MM.1S (cell line): ENCODE data around the gene FGF11.
A peak's percentile ranks its signal among the peaks of the same experiment; 100 is the strongest.

Source experiments
- DNase-seq: peaks from one replicate; pipeline ENCODE4 v3.0.0-alpha.2; 2015
- H2AFZ ChIP-seq: fragments of 300-600 bp; sonication (generic); 2 replicates; pipeline ENCODE4 v1.6.0; 2016; ENCODE audit warnings: antibody characterized with exemption, low read length
- H3F3A ChIP-seq: fragments of 300-600 bp; sonication (generic); 2 replicates; pipeline ENCODE4 v1.6.1; 2016; ENCODE audit warnings: mild to moderate bottlenecking, antibody characterized with exemption, low read length, moderate library complexity, mixed read lengths; ENCODE audit not compliant: insufficient read depth
- H3K27ac ChIP-seq: fragments of 300-600 bp; sonication (generic); 2 replicates; pipeline ENCODE4 v1.5.1; 2016; ENCODE audit warnings: mild to moderate bottlenecking, low read length
- H3K27me3 ChIP-seq: fragments of 300-600 bp; sonication (generic); replicated peaks from 2 replicates; pipeline ENCODE4 v1.6.0; 2016; ENCODE audit warnings: low read length; ENCODE audit not compliant: insufficient read depth
- H3K36me3 ChIP-seq: fragments of 300-600 bp; sonication (generic); replicated peaks from 2 replicates; pipeline ENCODE4 v1.6.1; 2016; ENCODE audit warnings: mild to moderate bottlenecking, low read length, mixed read lengths; ENCODE audit not compliant: insufficient read depth
- H3K4me1 ChIP-seq: fragments of 300-600 bp; sonication (generic); 2 replicates; pipeline ENCODE4 v1.6.1; 2016; ENCODE audit warnings: low read length, mixed read lengths
- H3K4me2 ChIP-seq: fragments of 300-600 bp; sonication (generic); 2 replicates; pipeline ENCODE4 v1.6.0; 2016; ENCODE audit warnings: low read depth, low read length
- H3K4me3 ChIP-seq: fragments of 300-600 bp; sonication (generic); 2 replicates; pipeline ENCODE4 v1.5.1; 2016; ENCODE audit warnings: low read length, mixed read lengths
- H3K79me2 ChIP-seq: fragments of 300-600 bp; sonication (generic); 2 replicates; pipeline ENCODE4 v1.6.1; 2016; ENCODE audit warnings: mixed run types, low read length, mixed read lengths
- H3K9ac ChIP-seq: fragments of 300-600 bp; sonication (generic); 2 replicates; pipeline ENCODE4 v1.6.1; 2016; ENCODE audit warnings: low read length, mixed read lengths
- H3K9me2 ChIP-seq: fragments of 300-600 bp; sonication (generic); replicated peaks from 2 replicates; pipeline ENCODE4 v1.6.1; 2016; ENCODE audit warnings: mild to moderate bottlenecking, low read length, mixed read lengths; ENCODE audit not compliant: insufficient read depth
- H3K9me3 ChIP-seq: fragments of 300-600 bp; sonication (generic); replicated peaks from 2 replicates; pipeline ENCODE4 v1.6.1; 2016; ENCODE audit warnings: mild to moderate bottlenecking, low read length, mixed read lengths; ENCODE audit not compliant: insufficient read depth
- H4K20me1 ChIP-seq: fragments of 300-600 bp; sonication (generic); 2 replicates; pipeline ENCODE4 v1.6.1; 2016; ENCODE audit warnings: mild to moderate bottlenecking, low read length, moderate library complexity, mixed read lengths; ENCODE audit not compliant: insufficient read depth
- CTCF ChIP-seq: fragments of 300-600 bp; sonication (generic); IDR thresholded peaks from 2 replicates; pipeline ENCODE4 v1.5.1; 2016; ENCODE audit warnings: antibody characterized with exemption, low read length, mixed read lengths
- EZH2 ChIP-seq: fragments of 300-600 bp; sonication (generic); optimal IDR thresholded peaks from 2 replicates; pipeline ENCODE3; 2017; ENCODE audit warnings: low read depth, mild to moderate bottlenecking, antibody characterized with exemption, low read length, mixed read lengths
- EZH2phosphoT487 ChIP-seq: fragments of 300-600 bp; sonication (generic); IDR thresholded peaks from 2 replicates; pipeline ENCODE4 v1.6.1; 2018; ENCODE audit warnings: antibody characterized with exemption, low read length

FGF11 gene

GRCh38 chr17:7437369-7437863 lies 1.9 kb upstream of the FGF11 start:
- Histone ChIP-seq H3K27ac (no peak overlapping the region), H3F3A (peaks cover 14% of the 10 kb centered on the region), H3K4me3 (no peak overlapping the region; the same call in 1 of the 2 replicates), H3K9me2 (no peaks in the 10 kb centered on the region), H2AFZ (no peak overlapping the region), H3K9ac (no peak overlapping the region), H3K79me2 (no peaks in the 10 kb centered on the region), H3K4me2 (peak overlapping the region; percentile 72; the same call in 1 of the 2 replicates), H3K9me3 (no peaks in the 10 kb centered on the region), H3K27me3 (peaks cover 45% of the 10 kb centered on the region), H3K36me3 (no peaks in the 10 kb centered on the region), H4K20me1 (no peaks in the 10 kb centered on the region), H3K4me1 (peaks cover 10% of the 10 kb centered on the region)
- TF ChIP-seq EZH2phosphoT487, result no peak
- no peak for TF ChIP-seq EZH2
- TF ChIP-seq CTCF, result no peak
- no peak for DNase-seq

- H4K20me1 ChIP-seq, result no peaks in the 10 kb centered on the region
- no peaks in the 10 kb centered on the region for H3K9me3 ChIP-seq
- no peak overlapping the region for H2AFZ ChIP-seq
- H3K27ac ChIP-seq, result no peak overlapping the region
- no peak overlapping the region for H3K9ac ChIP-seq
- TF ChIP-seq CTCF, result no peak
- TF ChIP-seq EZH2, result no peak
- TF ChIP-seq EZH2phosphoT487, result no peak
- peaks cover 10% of the 10 kb centered on the region for H3K4me1 ChIP-seq
- H3K27me3 ChIP-seq, result peaks cover 49% of the 10 kb centered on the region
- H3K36me3 ChIP-seq, result no peaks in the 10 kb centered on the region
- no peaks in the 10 kb centered on the region for H3K9me2 ChIP-seq
- peaks cover 14% of the 10 kb centered on the region for H3F3A ChIP-seq
- no peak for DNase-seq
- H3K79me2 ChIP-seq, result no peaks in the 10 kb centered on the region
- H3K4me3 ChIP-seq, result no peak overlapping the region
- no peak overlapping the region for H3K4me2 ChIP-seq
These were observed 1.2 kb upstream of the FGF11 start for GRCh38 chr17:7437950-7438614.

DNA sequence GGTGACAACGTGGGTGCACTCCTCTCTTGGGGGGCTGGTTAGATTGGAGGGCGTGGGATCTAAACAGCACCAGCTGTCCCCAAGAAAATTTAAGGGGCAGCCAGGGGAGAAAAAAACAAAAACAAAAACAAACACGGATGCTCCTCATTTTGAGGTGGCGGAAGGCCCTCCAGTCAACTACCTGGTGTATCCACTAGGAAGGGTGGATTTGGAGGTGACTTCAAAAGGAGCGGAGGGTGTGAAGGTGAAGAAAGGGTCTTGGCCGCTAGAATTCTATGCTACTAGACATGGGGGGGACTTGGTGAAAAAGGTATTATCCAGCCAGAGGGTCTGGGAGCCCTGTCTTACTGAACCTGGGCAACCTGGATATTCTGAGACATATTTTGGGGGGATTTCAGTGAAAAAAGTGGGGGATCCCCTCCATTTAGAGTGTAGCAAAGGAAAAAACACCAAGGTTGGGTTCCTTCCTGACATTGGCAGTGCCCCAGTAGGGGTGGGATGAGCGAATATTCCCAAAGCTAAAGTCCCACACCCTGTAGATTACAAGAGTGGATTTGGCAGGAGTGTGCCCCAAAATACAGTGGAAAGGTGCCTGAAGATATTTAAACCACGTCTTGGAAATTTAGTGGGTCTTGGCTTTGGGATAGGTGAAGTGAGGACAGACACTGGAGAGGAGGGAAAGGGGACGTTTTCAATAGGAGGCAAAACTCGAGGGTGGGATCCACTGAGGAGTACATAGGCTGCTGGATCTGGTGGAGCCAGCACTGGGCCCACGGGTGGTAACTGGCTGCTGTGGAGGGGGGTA lies 454 bp upstream of the FGF11 start:
- H3K9ac ChIP-seq, result no peak overlapping the region
- H3K4me1 ChIP-seq, result peaks cover 10% of the 10 kb centered on the region
- no peak overlapping the region for H3K27ac ChIP-seq
- H3K36me3 ChIP-seq, result no peaks in the 10 kb centered on the region
- H4K20me1 ChIP-seq, result no peaks in the 10 kb centered on the region
- H3K79me2 ChIP-seq, result no peaks in the 10 kb centered on the region
- peaks cover 14% of the 10 kb centered on the region for H3F3A ChIP-seq
- H3K9me2 ChIP-seq, result no peaks in the 10 kb centered on the region
- no peak overlapping the region for H3K4me3 ChIP-seq
- DNase-seq, result no peak
- no peak overlapping the region for H2AFZ ChIP-seq
- no peaks in the 10 kb centered on the region for H3K9me3 ChIP-seq
- peaks cover 57% of the 10 kb centered on the region for H3K27me3 ChIP-seq
- H3K4me2 ChIP-seq, result no peak overlapping the region
- no peak for TF ChIP-seq CTCF
- TF ChIP-seq EZH2, result no peak
- TF ChIP-seq EZH2phosphoT487, result no peak
